ENCODE measurements around the gene PSAT1.
"Not testable (repeated sequence)": the region's sequence is repeated elsewhere in the genome, so short reads cannot be mapped to it uniquely, and the experiment has no call there.

PSAT1 gene

DNA sequence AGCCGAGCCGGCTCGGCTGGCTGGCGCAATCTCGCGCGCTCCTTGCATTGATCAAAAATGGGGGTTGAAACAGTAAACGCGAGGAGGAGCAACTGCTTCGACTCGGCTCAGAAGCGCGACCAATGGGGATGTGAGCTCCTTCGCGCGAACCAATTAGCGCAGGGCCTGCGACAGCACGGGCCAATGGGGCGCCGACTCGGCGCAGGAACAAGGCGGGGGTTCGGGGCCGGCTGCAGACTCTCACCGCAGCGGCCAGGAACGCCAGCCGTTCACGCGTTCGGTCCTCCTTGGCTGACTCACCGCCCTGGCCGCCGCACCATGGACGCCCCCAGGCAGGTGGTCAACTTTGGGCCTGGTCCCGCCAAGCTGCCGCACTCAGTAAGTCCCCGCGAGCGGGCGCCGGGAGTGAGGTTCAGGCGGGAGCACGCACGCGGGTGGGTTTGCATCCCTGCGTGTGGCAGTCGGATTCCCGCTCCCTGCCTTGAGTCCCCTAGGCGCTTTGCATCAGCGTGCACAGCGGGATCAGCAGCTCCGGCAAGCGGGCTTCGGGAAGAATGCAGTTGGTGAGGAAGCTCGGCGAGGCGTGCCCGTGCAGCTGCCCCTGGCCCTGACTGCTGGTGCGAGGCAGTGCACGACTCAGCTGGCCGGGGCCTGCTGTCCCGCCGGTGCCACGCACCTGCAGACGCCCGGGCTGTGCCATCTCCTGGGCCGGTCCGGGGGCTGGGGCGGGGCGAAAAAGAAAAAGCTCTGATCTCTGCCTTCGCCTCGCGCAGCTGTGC, at the start of gene PSAT1:
TSS of gene PSAT1 (plus strand) at position 233 of the 779 bp plus-strand sequence. CDS start at position 319, 86 bp downstream.
- DNase-seq (ENCODE audit: low read depth), result peak; percentile 95

DNA sequence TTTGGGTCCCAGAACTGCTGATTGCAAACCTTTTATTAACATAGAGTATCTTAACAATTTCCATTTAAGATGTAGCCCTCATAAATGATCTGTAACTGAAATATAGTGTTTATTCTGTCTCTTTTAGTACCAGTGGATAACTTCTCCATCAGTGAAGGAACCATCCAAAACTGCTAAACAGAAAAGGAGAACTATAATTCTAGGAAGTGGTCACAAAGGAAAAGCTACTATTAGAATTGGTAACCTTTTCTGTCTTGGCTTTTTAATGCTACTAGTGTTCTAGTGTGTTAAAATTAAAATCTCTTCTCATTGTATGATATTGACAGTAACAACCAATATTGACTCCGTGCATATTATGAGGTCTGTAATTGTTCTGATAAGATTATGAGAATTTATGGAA, 48.3 kb upstream of the PSAT1 start:
- DNase-seq (ENCODE audit: low read depth), result no peak

DNA sequence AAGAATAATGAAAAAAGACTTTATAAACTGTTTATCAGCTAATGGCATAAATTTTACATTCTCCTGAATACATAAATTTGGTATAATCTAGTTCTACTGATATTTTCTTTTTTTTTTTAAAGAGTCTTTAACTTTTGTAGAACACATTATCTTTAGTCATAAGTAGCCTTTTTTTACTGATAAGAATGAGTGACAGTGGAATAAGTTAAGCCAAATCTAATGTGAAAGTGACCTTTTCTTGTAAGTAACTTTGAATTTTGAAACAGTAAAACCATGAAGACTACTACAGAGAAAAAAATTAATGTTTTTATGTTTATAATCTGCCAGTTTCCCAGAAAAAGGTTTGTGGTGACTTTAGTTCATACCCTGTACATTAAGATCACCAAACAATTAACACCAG, 47.4 kb upstream of the PSAT1 start:
- DNase-seq (ENCODE audit: low read depth), result no peak

DNA sequence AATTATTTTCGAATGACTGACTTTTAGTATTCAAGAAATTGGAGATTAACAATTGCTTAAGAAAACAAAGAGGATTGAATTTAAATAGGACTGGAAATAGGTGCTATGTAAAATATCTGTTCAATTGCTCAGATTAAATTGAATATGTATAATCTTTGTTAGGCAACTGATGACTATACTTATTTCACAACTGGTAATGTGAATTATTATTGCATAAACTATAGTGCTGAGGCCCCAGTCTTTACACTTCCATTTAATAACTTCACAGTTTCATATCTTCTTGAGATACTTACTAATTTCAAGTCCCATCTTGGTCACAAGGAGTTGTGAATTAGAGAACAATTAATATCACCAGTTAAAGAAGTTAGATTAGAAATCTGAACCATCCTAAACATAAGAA, 44.3 kb upstream of the PSAT1 start:
- no peak for DNase-seq (ENCODE audit: low read depth)

DNA sequence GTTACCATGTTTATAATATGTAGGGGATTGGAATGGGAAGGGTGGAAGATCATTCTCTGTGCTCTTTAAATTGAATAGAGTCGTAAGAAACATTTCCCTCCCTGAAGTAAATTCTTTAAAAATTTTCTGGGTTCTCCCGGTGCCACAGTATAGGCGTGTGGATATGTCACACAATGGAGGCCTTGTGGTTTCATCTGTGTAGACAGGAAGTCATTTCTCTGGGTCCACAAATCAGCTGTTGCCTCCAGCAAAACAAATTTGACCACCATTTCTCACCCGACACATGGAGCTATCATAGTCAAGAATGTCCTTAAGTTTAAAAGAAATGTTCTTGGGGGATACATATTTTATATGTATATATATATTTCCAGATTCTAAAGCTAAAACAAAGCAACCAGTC, 43.6 kb upstream of the PSAT1 start:
- DNase-seq (ENCODE audit: low read depth), result no peak

DNA sequence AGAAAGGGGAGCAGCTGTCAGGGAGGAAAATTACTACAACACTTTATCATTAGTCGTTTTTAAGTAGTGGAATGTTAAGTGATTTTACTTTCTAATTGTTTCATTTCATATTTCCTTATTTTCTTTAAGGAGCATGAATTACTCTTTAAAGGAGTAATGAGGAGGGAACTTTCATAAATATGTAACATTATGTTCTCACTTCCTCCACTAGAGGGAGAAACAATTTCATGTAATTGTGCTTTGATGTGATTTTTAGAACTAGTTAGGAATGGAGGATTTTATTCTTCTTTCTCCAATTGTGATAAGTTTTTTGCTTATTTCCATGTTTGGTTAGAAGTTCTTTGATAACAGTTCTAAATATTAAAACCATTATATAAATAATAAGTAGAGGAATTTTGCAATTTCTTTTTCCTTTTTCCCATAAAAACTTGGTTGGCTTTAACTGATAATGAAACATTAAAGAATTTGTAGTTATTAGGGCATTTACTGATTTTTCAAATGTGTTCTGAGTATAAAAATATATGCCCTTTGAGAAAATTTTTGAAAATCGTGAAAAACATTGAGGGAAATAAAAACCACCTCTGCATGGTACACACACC, 35.4 kb upstream of the PSAT1 start:
- no peak for DNase-seq (ENCODE audit: low read depth)

DNA sequence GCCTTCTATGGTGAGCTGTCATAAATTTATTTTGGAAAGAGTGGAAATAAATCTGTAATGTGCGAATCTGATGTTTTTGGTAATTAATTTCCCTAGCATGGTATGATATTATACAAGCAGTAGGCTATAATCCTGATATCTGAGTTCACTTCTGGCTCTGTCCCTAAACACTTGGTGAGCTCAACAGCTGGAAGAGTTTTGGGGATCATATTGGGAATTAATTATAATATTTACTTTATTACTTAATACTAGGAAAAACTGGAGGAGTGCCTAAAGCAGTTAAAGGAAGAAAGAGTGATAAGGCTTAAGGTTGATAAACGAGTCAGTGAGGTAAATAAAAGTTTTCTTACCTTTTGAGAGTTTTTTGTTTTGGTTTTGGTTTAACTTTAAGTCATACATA, 34.3 kb upstream of the PSAT1 start:
- DNase-seq (ENCODE audit: low read depth), result no peak

DNA sequence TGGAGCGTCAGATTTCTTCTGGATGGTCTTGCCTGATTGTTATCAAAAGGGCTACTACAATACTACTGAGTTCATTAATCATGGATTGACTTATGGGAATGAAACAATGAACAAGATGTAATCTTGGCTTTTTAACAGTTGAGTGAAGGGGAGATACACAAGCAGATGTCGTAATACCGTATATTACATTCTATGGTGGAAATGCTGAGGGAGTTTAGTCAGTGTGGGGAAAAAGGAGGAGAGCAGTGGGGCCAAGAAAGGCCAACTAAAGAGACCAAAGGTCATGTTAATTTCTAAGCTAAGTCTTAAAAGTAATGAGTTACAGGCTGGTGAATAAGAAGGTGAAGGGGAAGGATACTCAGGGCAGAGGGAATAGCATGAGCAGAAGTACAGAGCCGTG, 29.0 kb upstream of the PSAT1 start:
- no peak for DNase-seq (ENCODE audit: low read depth)

DNA sequence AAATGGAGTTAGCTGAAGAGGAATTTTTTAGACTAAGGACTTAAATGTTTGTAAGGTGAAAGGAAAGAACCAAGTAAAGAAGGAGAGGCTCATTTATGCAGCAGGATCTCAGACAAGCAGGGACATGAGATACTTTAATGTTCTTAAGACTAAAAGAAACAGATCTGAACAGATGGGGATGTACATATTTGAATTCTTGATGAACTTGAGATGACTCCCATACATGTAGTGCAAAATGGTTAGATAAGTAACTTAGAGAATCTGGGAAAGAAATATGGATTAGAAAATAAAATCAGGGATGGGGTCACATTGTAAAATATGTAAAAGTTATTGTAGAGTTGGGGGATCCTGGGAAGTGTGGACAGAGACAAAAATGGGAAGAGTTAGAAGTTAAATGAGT, 27.1 kb upstream of the PSAT1 start:
- no peak for DNase-seq (ENCODE audit: low read depth)

DNA sequence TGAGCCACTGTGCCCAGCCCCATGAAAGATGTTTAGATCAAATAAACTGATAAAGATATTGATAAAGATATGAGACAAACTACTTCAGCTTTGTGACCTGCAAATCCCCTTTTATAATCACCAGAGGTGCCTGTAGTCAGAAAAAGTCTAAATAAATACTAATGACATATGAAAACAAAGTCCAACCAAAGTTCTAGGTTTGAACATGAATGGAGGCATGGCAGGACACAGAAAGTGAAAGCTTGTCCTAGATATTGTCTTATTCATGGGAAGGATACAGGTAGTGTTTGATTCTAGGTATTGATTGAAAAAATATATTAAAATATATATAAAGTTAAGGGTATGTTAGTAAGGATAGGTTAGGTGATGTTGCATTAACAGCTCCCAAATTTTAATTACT, 24.6 kb upstream of the PSAT1 start:
- DNase-seq (ENCODE audit: low read depth), result no peak

DNA sequence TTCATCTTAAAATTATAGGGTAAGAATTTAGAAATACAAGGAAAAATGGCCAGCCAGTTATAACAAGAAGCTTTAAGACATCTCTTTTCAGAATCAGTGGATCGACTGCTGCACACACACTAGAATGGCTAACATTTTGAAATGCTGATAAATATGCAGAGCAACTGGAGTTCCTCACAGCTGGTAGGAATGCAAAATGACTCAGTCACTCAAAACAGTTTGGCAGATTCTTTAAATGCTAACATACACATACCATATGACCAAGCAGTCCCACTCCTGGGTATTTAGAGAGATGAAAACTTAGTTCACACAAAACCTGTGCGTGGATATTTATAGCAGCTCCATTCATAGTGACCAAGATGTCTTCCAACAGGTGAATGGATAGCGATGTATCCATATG, 23.2 kb upstream of the PSAT1 start:
- DNase-seq (ENCODE audit: low read depth), result no peak

DNA sequence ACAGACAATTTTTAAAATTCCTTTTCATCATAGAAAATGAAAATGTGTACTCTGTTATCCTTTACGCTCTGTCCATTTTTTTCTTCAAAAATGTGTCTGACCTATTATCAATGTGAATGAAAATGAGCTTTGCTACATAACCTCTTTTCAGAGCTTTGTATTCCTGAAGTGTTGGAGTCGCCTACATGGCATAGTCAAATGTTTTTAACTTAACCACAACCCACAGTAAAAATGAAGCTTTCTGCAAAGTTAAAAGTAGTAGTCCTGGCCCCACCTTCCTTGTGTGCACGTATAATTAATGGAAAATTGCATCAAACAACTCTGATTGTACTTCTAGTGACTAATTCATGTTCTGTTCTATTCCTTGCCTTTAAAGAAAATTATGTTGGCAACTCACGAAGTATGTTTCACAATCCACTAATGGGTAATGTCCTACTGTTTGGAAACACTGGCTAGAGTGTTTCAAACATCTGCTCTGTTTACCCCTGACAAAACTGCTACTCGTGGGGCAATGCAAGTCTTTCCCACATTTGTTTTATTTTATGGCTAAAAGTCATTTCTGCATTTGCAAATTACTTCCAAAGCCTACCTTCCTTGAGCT, 18.6 kb upstream of the PSAT1 start:
- peak; percentile 71 for DNase-seq (ENCODE audit: low read depth)

DNA sequence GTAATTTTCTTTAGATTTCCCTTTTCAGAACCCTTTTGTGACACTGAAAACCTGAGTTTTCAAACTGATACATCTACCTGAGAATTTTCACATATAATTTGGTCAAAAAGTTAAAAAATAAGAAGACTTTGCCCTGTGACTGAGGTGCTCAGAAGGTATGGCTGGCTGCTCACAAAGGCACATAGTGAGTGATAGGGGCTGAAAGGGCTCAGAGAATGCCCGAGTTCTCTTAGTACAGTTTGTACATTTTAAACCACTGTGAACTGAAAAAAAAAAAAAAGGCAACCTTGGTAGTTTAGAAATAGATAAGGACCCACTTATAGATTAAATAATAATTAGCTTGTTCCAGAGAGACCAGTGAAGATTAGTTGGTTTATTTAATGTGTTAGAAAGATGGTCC, 18.1 kb upstream of the PSAT1 start:
- DNase-seq (ENCODE audit: low read depth), result no peak

DNA sequence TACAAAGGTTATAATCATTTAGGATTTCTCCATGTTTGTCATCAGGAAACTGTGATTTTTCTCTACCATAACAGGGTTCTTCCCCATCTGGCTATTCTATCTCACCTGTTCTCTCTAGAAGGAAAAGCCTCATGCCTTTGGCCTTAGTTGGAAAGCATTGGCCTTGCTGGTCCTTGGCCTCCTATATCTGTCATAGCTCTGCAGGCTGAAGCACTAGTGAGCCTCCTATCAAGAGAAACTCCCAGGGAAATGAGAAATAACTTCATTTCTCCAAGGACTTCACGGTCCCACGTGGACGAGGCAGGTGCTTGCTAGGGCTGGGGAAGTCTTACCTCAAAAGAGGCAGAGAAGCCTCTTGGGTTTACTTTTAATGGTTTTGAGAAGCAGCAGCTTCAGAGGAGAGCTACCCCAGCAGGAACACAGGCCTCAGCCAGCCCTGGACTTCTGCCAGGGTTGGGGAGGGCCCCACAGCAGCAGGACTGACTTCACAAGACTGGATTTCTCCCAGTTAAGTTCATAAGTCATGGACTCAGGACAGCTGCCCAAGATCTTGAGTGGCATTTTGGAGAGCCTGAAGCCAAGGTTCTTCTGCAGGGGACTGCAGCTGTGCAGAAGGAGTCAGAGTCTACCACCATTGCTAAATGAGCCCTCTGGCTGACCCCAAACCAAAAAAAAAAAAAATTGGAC, 15.8 kb upstream of the PSAT1 start:
- peak; percentile 32 for DNase-seq (ENCODE audit: low read depth)

DNA sequence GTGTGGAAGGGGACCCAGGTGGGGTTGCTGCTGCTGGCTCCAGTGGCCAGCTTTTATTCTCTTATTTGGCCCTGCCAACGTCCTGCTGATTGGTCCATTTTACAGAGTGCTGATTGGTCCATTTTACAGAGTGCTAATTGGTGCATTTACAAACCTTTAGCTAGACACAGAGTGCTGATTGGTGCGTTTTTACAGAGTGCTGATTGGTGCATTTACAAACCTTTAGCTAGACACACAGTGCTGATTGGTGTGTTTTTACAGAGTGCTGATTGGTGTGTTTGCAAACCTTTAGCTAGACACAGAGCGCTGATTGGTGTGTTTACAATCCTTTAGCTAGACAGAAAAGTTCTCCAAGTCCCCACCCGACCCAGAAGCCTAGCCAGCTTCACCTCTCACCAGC, 12.7 kb upstream of the PSAT1 start:
- not testable (repeated sequence) for DNase-seq (ENCODE audit: low read depth)

DNA sequence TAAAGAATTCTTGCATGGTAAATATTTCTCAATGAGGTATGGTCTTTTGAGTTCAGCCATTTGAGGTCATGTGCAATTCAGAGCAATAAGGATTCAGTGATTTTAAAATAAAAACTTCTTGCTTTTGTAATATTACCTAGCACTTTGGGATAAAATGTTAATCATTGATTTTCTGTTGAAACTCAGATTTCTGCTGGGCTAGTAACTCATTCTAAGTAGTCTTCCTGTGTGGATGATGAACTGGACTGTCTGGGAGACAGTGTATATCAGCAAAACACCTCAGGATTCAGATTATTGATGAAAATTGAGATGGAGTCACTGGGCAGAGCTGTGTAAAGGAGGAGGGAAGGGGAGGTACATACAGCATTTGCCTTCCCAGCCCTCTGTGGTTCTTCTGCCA, 10.8 kb upstream of the PSAT1 start:
- DNase-seq (ENCODE audit: low read depth), result no peak

DNA sequence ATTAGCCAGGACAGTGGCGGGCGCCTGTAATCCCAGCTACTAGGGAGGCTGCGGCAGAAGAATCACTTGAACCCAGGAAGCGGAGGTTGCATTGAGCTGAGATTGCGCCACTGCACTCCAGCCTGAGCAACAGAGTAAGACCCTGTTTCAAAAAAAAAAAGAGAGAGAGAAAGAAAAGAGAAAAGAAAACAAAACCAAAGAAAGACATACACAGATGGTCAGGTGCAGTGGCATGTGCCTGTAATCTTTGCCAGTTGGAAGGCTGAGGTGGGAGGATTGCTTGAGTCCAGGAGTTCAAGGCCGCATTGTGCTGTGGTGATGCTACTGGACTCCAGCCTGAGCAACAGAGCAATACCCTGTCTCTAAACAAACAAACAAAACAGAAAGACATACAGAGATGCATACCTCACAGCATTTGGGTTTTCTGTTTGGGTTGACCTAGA, 10.0 kb upstream of the PSAT1 start:
- no peak for DNase-seq (ENCODE audit: low read depth)

DNA sequence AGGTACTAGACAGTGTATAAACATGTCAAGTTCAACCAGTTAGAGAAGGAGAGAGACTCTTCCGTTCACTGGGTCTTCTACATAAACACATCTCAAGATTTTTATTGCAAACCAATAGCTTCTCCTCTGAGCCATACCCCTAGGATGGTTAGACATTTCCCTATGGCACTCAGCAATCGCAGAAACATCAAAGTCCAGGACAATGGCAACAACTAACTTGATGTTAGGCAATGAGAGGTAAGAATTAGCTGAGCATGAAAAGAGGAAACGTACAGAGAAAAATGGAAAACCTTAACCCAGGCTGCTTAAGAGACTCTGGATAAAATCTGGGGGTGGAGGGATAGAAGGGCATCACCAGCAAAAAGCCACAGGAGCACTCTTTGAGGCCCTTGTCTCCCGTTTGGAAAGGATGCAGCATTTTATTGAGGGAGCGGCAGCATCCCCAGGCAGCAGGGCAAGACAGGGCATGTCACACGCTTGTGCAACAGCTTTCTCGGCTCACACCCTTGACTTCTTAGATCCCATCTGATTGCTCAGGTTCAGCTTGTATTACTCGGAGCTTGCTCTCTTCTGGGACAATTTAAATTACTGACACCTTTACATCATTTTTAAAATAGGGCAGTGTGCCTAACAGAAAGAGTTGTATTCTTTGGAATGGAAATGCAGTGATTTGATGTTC, 8.6 kb upstream of the PSAT1 start:
- no peak for DNase-seq (ENCODE audit: low read depth)

DNA sequence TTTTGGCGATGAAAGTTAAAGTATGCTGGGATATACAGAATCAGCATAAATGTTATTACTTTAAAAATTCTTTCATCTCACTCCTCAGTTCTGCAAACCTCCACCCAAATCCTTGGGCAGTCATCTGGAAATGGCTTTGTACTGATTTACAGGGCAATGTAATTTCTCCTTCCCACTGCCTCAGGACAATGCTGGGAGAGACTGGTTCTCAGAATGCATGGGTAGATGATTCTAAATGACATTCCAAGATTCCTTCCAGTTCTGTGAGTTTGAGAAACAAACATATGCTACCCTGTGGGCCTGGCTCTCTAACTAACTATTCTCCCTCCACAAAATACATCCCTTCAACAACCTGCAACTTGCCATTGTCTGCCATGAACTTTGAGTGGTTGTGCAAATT, 7.5 kb upstream of the PSAT1 start:
- no peak for DNase-seq (ENCODE audit: low read depth)

DNA sequence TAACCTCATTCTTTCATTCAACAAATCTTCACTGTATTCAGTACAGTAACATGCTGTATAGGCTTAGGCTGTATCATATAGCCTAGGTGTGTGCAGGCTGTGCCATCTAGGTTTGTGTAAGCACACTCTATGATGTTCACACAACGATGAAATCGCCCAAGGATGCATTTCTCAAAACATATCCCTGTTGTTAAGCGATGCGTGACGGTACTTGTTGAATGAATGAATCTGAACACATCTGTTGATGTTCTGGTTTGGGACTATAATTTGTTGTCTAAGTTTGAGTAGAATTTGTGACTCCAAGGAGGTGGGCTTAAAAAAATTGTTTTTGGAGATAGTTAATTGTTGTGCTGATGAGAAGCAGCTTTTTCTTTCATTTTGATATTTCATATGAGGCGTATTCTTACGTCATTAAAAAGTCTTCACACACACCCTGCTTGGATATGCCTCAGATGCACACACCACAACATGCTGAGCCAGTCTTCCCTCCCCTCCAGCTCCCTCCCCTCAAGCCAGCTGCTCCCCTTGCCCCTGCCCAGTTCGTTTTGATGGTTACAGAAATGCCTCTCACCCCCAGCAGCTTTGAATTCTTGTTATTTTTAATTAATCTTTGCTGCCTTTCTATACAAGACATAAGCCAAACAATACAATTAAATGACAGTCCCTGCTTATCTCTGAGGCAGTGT, 5.5 kb upstream of the PSAT1 start:
- DNase-seq (ENCODE audit: low read depth), result no peak

DNA sequence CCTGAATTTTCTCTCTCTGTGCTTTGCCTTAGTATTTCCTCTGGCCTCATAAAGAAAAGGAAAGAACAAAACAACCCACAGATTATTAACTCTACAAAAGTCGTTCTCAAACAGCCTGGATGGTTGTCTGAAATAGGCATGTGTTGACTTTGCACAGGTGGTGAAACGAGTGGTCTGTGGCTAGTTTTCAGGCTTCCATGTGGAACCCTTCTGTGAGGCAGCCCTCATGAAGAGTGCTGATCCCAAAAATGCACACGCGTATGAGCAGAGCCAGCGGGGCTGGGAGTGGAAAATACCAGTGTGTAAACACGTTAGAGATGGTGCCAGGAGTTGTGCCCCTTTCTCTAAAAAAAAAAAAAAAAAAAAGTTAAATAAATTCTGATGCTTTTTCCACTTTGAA, 4.9 kb upstream of the PSAT1 start:
- DNase-seq (ENCODE audit: low read depth), result no peak

Data from GM04504 (cell line).